ENCODE data around the gene SLC22A12.

The SLC22A12 gene

DNA sequence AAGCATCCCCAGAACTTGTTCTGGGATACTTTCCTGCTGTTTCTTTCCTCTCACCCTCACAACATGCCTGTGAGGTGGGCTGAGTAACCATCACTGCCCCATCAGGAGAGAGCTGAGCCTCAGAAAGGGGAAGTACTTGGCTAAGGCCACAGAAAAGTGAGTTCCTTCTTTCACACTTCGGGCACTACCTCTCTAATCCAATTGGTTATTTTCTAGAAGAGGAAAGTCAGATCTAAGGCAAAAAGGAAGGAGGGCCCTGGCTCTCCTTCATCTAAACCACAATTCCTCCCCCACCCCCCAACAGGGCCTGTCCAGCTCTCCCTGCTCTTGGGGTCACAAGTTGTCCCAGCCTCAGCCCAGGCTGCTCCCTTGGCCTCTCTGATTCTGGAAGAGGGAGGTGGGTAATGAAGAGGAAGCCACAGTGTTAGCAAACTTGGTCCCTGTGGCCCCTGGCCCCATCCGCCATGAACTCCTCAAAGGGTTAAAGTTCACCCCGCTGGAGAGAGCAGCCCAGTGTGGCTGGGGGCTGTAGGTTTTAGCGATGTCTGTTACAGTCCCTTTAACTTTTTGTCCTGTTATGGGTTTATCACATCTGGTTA lies 34.0 kb downstream of the SLC22A12 start:
- no peak overlapping the region for H3K23ac ChIP-seq (ENCODE audit: low read length in 2 of 2)

DNA sequence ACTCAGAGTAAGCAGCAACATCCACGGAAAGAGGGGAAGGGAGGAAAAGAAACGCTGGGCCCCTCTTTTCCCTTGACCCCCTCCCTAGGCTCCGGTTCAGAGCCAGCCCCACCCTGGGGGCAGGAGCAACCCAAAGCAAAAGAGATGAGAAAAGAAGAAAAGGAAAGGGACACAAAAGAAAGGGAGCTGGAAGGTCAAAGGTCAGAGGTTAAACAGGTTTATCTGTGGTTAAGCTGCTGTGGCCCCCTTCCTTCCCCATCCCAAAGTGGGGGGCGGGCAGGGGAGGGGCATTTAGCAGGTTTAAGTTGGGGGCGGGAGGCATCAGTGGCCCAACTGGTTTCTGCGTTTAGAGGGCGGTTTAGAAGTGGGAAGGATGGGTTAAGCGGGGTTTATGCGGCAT lies 35.6 kb downstream of the SLC22A12 start:
- Histone ChIP-seq H3K4me1 (ENCODE audit: control insufficient read depth, insufficient read depth, low read depth, low read length) (peaks cover 2% of the 10 kb centered on the region), H2AFZ (ENCODE audit: low read depth, low read length) (no peak overlapping the region), H3K27me3 (ENCODE audit: control insufficient read depth in 1 of 2, insufficient read depth in 1 of 2, low read length in 2 of 2) (peaks cover 14 to 76% of the 10 kb centered on the region in 2 experiments), H3K4ac (ENCODE audit: low read depth in 1 of 2, low read length in 2 of 2) (no peak overlapping the region), H2BK5ac (ENCODE audit: low read depth, low read length, poor library complexity, severe bottlenecking) (no peak overlapping the region), H3K4me2 (ENCODE audit: low read length, poor library complexity, severe bottlenecking) (no peak overlapping the region), H2BK12ac (ENCODE audit: low read length in 2 of 2) (no peak overlapping the region), H3K18ac (ENCODE audit: low read depth in 1 of 2, low read length in 2 of 2) (no peak overlapping the region), H2BK120ac (ENCODE audit: low read depth, low read length) (no peak overlapping the region), H3K36me3 (ENCODE audit: control insufficient read depth in 1 of 2, insufficient read depth in 2 of 2, low read depth in 1 of 2, low read length in 2 of 2) (peaks cover 0 to 4% of the 10 kb centered on the region in 2 experiments), H3K9me3 (ENCODE audit: control insufficient read depth, low read length) (no peaks in the 10 kb centered on the region), H3K4me3 (ENCODE audit: insufficient read depth in 1 of 2, low read depth in 1 of 2, low read length in 2 of 2) (no peak overlapping the region), H2AK5ac (ENCODE audit: low read length, severe bottlenecking) (no peak overlapping the region), H3K23ac (ENCODE audit: low read length in 2 of 2) (no peak overlapping the region), H2BK15ac (ENCODE audit: low read depth, poor library complexity, severe bottlenecking) (no peak overlapping the region), H4K8ac (ENCODE audit: low read length) (no peak overlapping the region), H3K14ac (ENCODE audit: low read length in 2 of 2) (no peak overlapping the region), H3K27ac (ENCODE audit: low read length, poor library complexity, severe bottlenecking) (no peak overlapping the region), H3K79me1 (replicated peaks; ENCODE audit: low read length, poor library complexity, severe bottlenecking) (no peaks in the 10 kb centered on the region), H3K9ac (ENCODE audit: low read length) (no peak overlapping the region), H4K91ac (ENCODE audit: low read length) (no peak overlapping the region)
- DNase-seq = no peak
- 86% methylated on average over 4 of the region's 9 CpGs for WGBS

More for the DNA sequence above, 34.0 kb downstream of the SLC22A12 start:
- no peak for DNase-seq
- H3K14ac ChIP-seq (ENCODE audit: low read length in 2 of 2) = no peak overlapping the region
- H4K91ac ChIP-seq (ENCODE audit: low read length) = no peak overlapping the region
- 82% methylated on average over 3 of the region's 4 CpGs for WGBS
- no peak overlapping the region for H3K18ac ChIP-seq (ENCODE audit: low read depth in 1 of 2, low read length in 2 of 2)
- peaks cover 5 to 60% of the 10 kb centered on the region in 2 experiments for H3K27me3 ChIP-seq (ENCODE audit: control insufficient read depth in 1 of 2, insufficient read depth in 1 of 2, low read length in 2 of 2)
- no peak overlapping the region for H2AFZ ChIP-seq (ENCODE audit: low read depth, low read length)
- H3K4me2 ChIP-seq (ENCODE audit: low read length, poor library complexity, severe bottlenecking) = no peak overlapping the region
- no peak overlapping the region for H3K4me3 ChIP-seq (ENCODE audit: insufficient read depth in 1 of 2, low read depth in 1 of 2, low read length in 2 of 2)
- no peaks in the 10 kb centered on the region for H3K36me3 ChIP-seq (ENCODE audit: control insufficient read depth in 1 of 2, insufficient read depth in 2 of 2, low read depth in 1 of 2, low read length in 2 of 2)
- no peak overlapping the region for H3K9ac ChIP-seq (ENCODE audit: low read length)
- no peak overlapping the region for H2BK120ac ChIP-seq (ENCODE audit: low read depth, low read length)
- H2BK5ac ChIP-seq (ENCODE audit: low read depth, low read length, poor library complexity, severe bottlenecking) = no peak overlapping the region
- no peaks in the 10 kb centered on the region for H3K79me1 ChIP-seq (replicated peaks; ENCODE audit: low read length, poor library complexity, severe bottlenecking)
- peaks cover 2% of the 10 kb centered on the region for H3K4me1 ChIP-seq (ENCODE audit: control insufficient read depth, insufficient read depth, low read depth, low read length)
- H2BK15ac ChIP-seq (ENCODE audit: low read depth, poor library complexity, severe bottlenecking) = no peak overlapping the region
- no peaks in the 10 kb centered on the region for H3K9me3 ChIP-seq (ENCODE audit: control insufficient read depth, low read length)
- H4K8ac ChIP-seq (ENCODE audit: low read length) = no peak overlapping the region
- no peak overlapping the region for H2BK12ac ChIP-seq (ENCODE audit: low read length in 2 of 2)
- H3K27ac ChIP-seq (ENCODE audit: low read length, poor library complexity, severe bottlenecking) = no peak overlapping the region
- no peak overlapping the region for H2AK5ac ChIP-seq (ENCODE audit: low read length, severe bottlenecking)
- no peak overlapping the region for H3K4ac ChIP-seq (ENCODE audit: low read depth in 1 of 2, low read length in 2 of 2)

DNA sequence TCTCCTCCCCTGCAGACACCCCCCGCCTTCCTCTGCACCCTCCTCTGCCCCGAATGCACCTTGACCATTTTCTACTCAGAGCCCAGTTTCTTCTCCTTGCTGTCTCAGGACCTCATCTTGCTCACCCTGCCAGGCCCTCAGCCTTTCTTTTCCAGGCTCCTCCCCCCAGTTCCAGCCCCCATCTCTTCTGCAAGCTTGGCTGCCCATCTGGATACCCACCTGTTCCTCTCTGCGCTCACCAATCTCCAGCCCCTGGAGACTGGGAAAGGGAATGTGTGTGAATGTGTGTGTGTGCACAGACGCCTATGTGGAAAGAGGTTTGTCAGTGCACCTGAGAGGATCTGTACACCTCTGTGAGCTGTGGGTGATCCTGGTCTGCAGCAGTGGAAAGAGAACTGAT lies 36.4 kb downstream of the SLC22A12 start:
- no peak overlapping the region for H3K4me2 ChIP-seq (ENCODE audit: low read length, poor library complexity, severe bottlenecking)
- no peak overlapping the region for H2AFZ ChIP-seq (ENCODE audit: low read depth, low read length)
- no peak overlapping the region for H3K14ac ChIP-seq (ENCODE audit: low read length in 2 of 2)
- no peak overlapping the region for H3K18ac ChIP-seq (ENCODE audit: low read depth in 1 of 2, low read length in 2 of 2)
- H3K9me3 ChIP-seq (ENCODE audit: control insufficient read depth, low read length) = no peaks in the 10 kb centered on the region
- no peak overlapping the region for H2BK15ac ChIP-seq (ENCODE audit: low read depth, poor library complexity, severe bottlenecking)
- H2BK12ac ChIP-seq (ENCODE audit: low read length in 2 of 2) = no peak overlapping the region
- H3K27ac ChIP-seq (ENCODE audit: low read length, poor library complexity, severe bottlenecking) = no peak overlapping the region
- no peak overlapping the region for H4K91ac ChIP-seq (ENCODE audit: low read length)
- no peak overlapping the region for H3K23ac ChIP-seq (ENCODE audit: low read length in 2 of 2)
- 78% methylated on average over 4 of the region's 4 CpGs for WGBS
- DNase-seq = no peak
- H3K4me3 ChIP-seq (ENCODE audit: insufficient read depth in 1 of 2, low read depth in 1 of 2, low read length in 2 of 2) = no peak overlapping the region
- no peak overlapping the region for H3K4ac ChIP-seq (ENCODE audit: low read depth in 1 of 2, low read length in 2 of 2)
- H2AK5ac ChIP-seq (ENCODE audit: low read length, severe bottlenecking) = no peak overlapping the region
- H3K9ac ChIP-seq (ENCODE audit: low read length) = no peak overlapping the region
- no peaks in the 10 kb centered on the region for H3K79me1 ChIP-seq (replicated peaks; ENCODE audit: low read length, poor library complexity, severe bottlenecking)
- H3K4me1 ChIP-seq (ENCODE audit: control insufficient read depth, insufficient read depth, low read depth, low read length) = peaks cover 2% of the 10 kb centered on the region
- H3K27me3 ChIP-seq (ENCODE audit: control insufficient read depth in 1 of 2, insufficient read depth in 1 of 2, low read length in 2 of 2) = peaks cover 21 to 81% of the 10 kb centered on the region in 2 experiments
- no peak overlapping the region for H2BK5ac ChIP-seq (ENCODE audit: low read depth, low read length, poor library complexity, severe bottlenecking)
- no peak overlapping the region for H2BK120ac ChIP-seq (ENCODE audit: low read depth, low read length)
- no peak overlapping the region for H4K8ac ChIP-seq (ENCODE audit: low read length)
- peaks cover 0 to 4% of the 10 kb centered on the region in 2 experiments for H3K36me3 ChIP-seq (ENCODE audit: control insufficient read depth in 1 of 2, insufficient read depth in 2 of 2, low read depth in 1 of 2, low read length in 2 of 2)

DNA sequence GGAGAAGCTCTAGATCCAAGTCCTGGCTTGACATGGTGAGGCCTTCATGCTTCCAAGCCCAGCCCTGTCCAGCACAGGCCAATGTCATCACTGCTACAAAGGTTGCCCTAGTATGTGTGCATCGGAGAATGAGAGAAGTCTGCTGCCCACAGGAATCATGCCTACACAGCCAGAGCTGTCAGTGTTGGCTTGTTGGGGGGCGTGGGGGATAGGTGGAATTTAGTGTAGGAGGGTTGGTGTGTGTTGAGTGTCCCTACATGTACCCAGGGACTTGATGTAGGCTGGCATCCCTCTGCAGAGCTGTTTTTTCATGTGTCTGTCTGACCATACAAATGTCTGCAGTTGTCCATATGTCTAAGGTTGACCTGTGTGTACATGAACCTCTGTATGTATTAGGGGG lies 37.6 kb downstream of the SLC22A12 start:
- no peak overlapping the region for H3K4me2 ChIP-seq (ENCODE audit: low read length, poor library complexity, severe bottlenecking)
- H2AK5ac ChIP-seq (ENCODE audit: low read length, severe bottlenecking) = no peak overlapping the region
- H4K91ac ChIP-seq (ENCODE audit: low read length) = no peak overlapping the region
- no peak overlapping the region for H2BK12ac ChIP-seq (ENCODE audit: low read length in 2 of 2)
- no peak overlapping the region for H2BK120ac ChIP-seq (ENCODE audit: low read depth, low read length)
- no peak overlapping the region for H3K23ac ChIP-seq (ENCODE audit: low read length in 2 of 2)
- no peak overlapping the region for H3K14ac ChIP-seq (ENCODE audit: low read length in 2 of 2)
- 64% methylated on average over 2 of the region's 2 CpGs for WGBS
- no peak overlapping the region for H2AFZ ChIP-seq (ENCODE audit: low read depth, low read length)
- no peak overlapping the region for H3K4ac ChIP-seq (ENCODE audit: low read depth in 1 of 2, low read length in 2 of 2)
- H3K27ac ChIP-seq (ENCODE audit: low read length, poor library complexity, severe bottlenecking) = no peak overlapping the region
- H3K4me3 ChIP-seq (ENCODE audit: insufficient read depth in 1 of 2, low read depth in 1 of 2, low read length in 2 of 2) = no peak overlapping the region
- no peak overlapping the region for H4K8ac ChIP-seq (ENCODE audit: low read length)
- peaks cover 26 to 84% of the 10 kb centered on the region in 2 experiments for H3K27me3 ChIP-seq (ENCODE audit: control insufficient read depth in 1 of 2, insufficient read depth in 1 of 2, low read length in 2 of 2)
- H2BK5ac ChIP-seq (ENCODE audit: low read depth, low read length, poor library complexity, severe bottlenecking) = no peak overlapping the region
- H2BK15ac ChIP-seq (ENCODE audit: low read depth, poor library complexity, severe bottlenecking) = no peak overlapping the region
- H3K36me3 ChIP-seq (ENCODE audit: control insufficient read depth in 1 of 2, insufficient read depth in 2 of 2, low read depth in 1 of 2, low read length in 2 of 2) = peaks cover 0 to 4% of the 10 kb centered on the region in 2 experiments
- DNase-seq = no peak
- H3K9ac ChIP-seq (ENCODE audit: low read length) = no peak overlapping the region
- no peaks in the 10 kb centered on the region for H3K79me1 ChIP-seq (replicated peaks; ENCODE audit: low read length, poor library complexity, severe bottlenecking)
- H3K4me1 ChIP-seq (ENCODE audit: control insufficient read depth, insufficient read depth, low read depth, low read length) = no peaks in the 10 kb centered on the region
- no peak overlapping the region for H3K18ac ChIP-seq (ENCODE audit: low read depth in 1 of 2, low read length in 2 of 2)
- H3K9me3 ChIP-seq (ENCODE audit: control insufficient read depth, low read length) = no peaks in the 10 kb centered on the region
